K562 (cell line): ENCODE measurements around the gene GNG5. TPM values are rescaled to one million over a fixed set of nuclear protein-coding genes. Genes with fewer than 3 reads are reported as not detected.

ENCODE experiments used
- CCAR2 ChIP-seq: fragments of 200-400 bp; formaldehyde crosslinking; IDR thresholded peaks from 2 replicates; pipeline ENCODE4 v1.6.1; 2017; ENCODE audit warnings: mild to moderate bottlenecking, low read depth, low read length
- CREB1 ChIP-seq, 2 experiments: sonication (generic) in 1 of 2; formaldehyde crosslinking in 1 of 2; IDR thresholded peaks; 2 replicates each; pipeline versions ENCODE4 v1.6.1 to v1.8.0; 2012 to 2022; ENCODE audit warnings: inconsistent platforms in 1 of 2, mild to moderate bottlenecking in 1 of 2, missing genetic modification reagents in 1 of 2, moderate library complexity in 1 of 2
- GTF2E2 ChIP-seq: fragments of 200-800 bp; sonication (Bioruptor generic); IDR thresholded peaks from 2 replicates; pipeline ENCODE4 v1.6.1; 2016; ENCODE audit warnings: missing genetic modification characterization, missing compliant biosample characterization
- JUN ChIP-seq, 2 experiments: sonication (generic) in 1 of 2; formaldehyde crosslinking in 1 of 2; IDR thresholded peaks; 2 replicates each; pipeline versions ENCODE4 v1.6.1 to v1.8.0; 2012 to 2022; ENCODE audit warnings: borderline replicate concordance in 2 of 2, mild to moderate bottlenecking in 2 of 2, improper control_type of control experiment in 1 of 2, low read depth in 1 of 2, low read length in 1 of 2, missing genetic modification reagents in 1 of 2
- KDM2B ChIP-seq: fragments of 250-450 bp; sonication (Bioruptor Pico); IDR thresholded peaks from 2 replicates; pipeline ENCODE4 v1.8.0; 2021; ENCODE audit warnings: mild to moderate bottlenecking, moderate library complexity
- MEF2A ChIP-seq: IDR thresholded peaks from 2 replicates; pipeline ENCODE4 v1.6.1; 2011; ENCODE audit warnings: low read depth, mild to moderate bottlenecking, low read length, moderate library complexity; ENCODE audit not compliant: control insufficient read depth
- MNT ChIP-seq, 2 experiments: fragments of 450-650 bp; conservative IDR thresholded peaks; 2 replicates each; pipeline ENCODE4 v1.6.1; 2017; ENCODE audit warnings: mild to moderate bottlenecking in 2 of 2, moderate library complexity in 2 of 2
- MTA2 ChIP-seq: fragments of 450-650 bp; IDR thresholded peaks from 2 replicates; pipeline ENCODE4 v1.6.1; 2016; ENCODE audit warnings: low read depth
- NEUROD1 ChIP-seq: fragments of 150-350 bp; IDR thresholded peaks from 2 replicates; pipeline ENCODE4 v1.6.1; 2014; ENCODE audit warnings: borderline replicate concordance, low read length, low read depth; ENCODE audit not compliant: partially characterized antibody
- NR1H2 ChIP-seq: sonication (generic); formaldehyde crosslinking; IDR thresholded peaks from 2 replicates; pipeline ENCODE4 v1.4.0; 2020; ENCODE audit warnings: mild to moderate bottlenecking, missing genetic modification reagents
- PREB ChIP-seq: sonication (generic); formaldehyde crosslinking; IDR thresholded peaks from 2 replicates; pipeline ENCODE4 v1.8.1; 2023; ENCODE audit warnings: mild to moderate bottlenecking, missing genetic modification reagents
- SAFB2 ChIP-seq: fragments of 200-400 bp; formaldehyde crosslinking; IDR thresholded peaks from 2 replicates; pipeline ENCODE4 v1.6.1; 2018; ENCODE audit warnings: borderline replicate concordance, low read length, low read depth, moderate library complexity; ENCODE audit not compliant: severe bottlenecking
- TEAD2 ChIP-seq: fragments of 450-650 bp; IDR thresholded peaks from 2 replicates; pipeline ENCODE4 v1.6.1; 2016; ENCODE audit warnings: missing genetic modification characterization, control low read depth, missing compliant biosample characterization
- ZBTB49 ChIP-seq: sonication (generic); formaldehyde crosslinking; IDR thresholded peaks from 2 replicates; pipeline ENCODE4 v1.8.0; 2022; ENCODE audit warnings: missing genetic modification reagents, mild to moderate bottlenecking, borderline replicate concordance
- ZNF436 ChIP-seq: fragments of 250-450, 450-650 bp; sonication (Bioruptor Pico); formaldehyde crosslinking; IDR thresholded peaks from 2 replicates; pipeline ENCODE4 v1.7.0; 2020; ENCODE audit warnings: mild to moderate bottlenecking
- ZNF740 ChIP-seq, 3 experiments: fragments of 200-800 bp in 1 of 3; sonication (Bioruptor generic) in 1 of 3; sonication (generic) in 1 of 3; formaldehyde crosslinking in 1 of 3; IDR thresholded peaks; 2 replicates each; pipeline versions ENCODE4 v1.6.1 to v1.8.0; 2016 to 2022; ENCODE audit warnings: mild to moderate bottlenecking in 2 of 3, missing compliant biosample characterization in 2 of 3, missing genetic modification characterization in 2 of 3, missing genetic modification reagents in 1 of 3
- ZNF766 ChIP-seq: fragments of 200-800 bp; sonication (Bioruptor generic); conservative IDR thresholded peaks from 2 replicates; pipeline ENCODE4 v1.6.1; 2016; ENCODE audit warnings: missing genetic modification characterization, missing compliant biosample characterization
- polyA plus RNA-seq, 8 experiments: library from polyadenylated mRNA; depleted of rRNA in 4 of 8; stranded (reverse) in 5 of 8; unstranded in 3 of 8; fragments of >200 nt; fragmentation: Nextera tagmentation in 2 of 8; fragmentation: Illumina TruSeq in 1 of 8; extraction: Ambion mirVana in 2 of 8; extraction: Trizol in 1 of 8; gene quantifications; 2 replicates each; pipeline versions ENCODE4 v1.2.1 to v1.2.3, GENCODE V29; 2011 to 2014; ENCODE audit warnings: inconsistent platforms in 1 of 8, missing spikeins in 1 of 8
- total RNA-seq, 7 experiments: library from RNA; depleted of rRNA in 6 of 7; stranded (reverse); fragments of >200 nt in 6 of 7; fragmentation: Illumina TruSeq in 2 of 7; extraction: Trizol in 2 of 7; gene quantifications; 2 replicates each; pipeline versions ENCODE4 v1.2.1 to v1.2.3, GENCODE V29; 2011 to 2021; ENCODE audit warnings: low replicate concordance in 1 of 7

Gene GNG5
- total and polyA plus RNA-seq, 9 of the 15 experiments (the other 6 are each of a cell fraction or from before 2014, with no cell fraction given) = 61.9 to 243 (median 150) TPM

GRCh38 chr1:84478876-84479868 is 27.2 kb downstream of the GNG5 start, which contains the start of gene RPF1 (continued):
- TF ChIP-seq PREB (no peak), JUN (IDR thresholded peaks at IDR 0.05; ENCODE audit: borderline replicate concordance, low read depth, low read length) (no peak), JUN (CRISPR knock-in tag; IDR thresholded peaks at IDR 0.05; ENCODE audit: borderline replicate concordance) (no peak), GTF2E2 (tag) (peak; percentile 76; the same call in 1 of the 2 replicates), MNT (conservative IDR thresholded peaks at IDR 0.05) (peak; percentile 82 to 92), ZNF740 (CRISPR knock-in tag; IDR thresholded peaks at IDR 0.05) (no peak), ZNF740 (tag; IDR thresholded peaks at IDR 0.05) (0 out of 4 replicates have a peak, but pooled peaks of 1 of the 2 experiments have one; percentile 36), TEAD2 (no peak), ZBTB49 (CRISPR knock-in tag) (no peak), MEF2A (no peak), NR1H2 (no peak; the same call in 1 of the 2 replicates), CCAR2 (no peak), ZNF436 (CRISPR knock-in tag) (no peak), SAFB2 (no peak), KDM2B (CRISPR knock-in tag) (0 out of 2 replicates have a peak, but pooled peaks have one; percentile 21), NEUROD1 (peak; percentile 50), ZNF766 (CRISPR knock-in tag) (peak; percentile 84), MTA2 (peak; percentile 75), CREB1 (IDR thresholded peaks at IDR 0.05) (peak; percentile 42), CREB1 (CRISPR knock-in tag; IDR thresholded peaks at IDR 0.05) (0 out of 2 replicates have a peak, but pooled peaks have one; percentile 12)
